Right renal cortex interstitium (tissue), 3 donors: ENCODE results near the gene USP31. TPM values are rescaled to one million over a fixed set of nuclear protein-coding genes. Genes with fewer than 3 reads are reported as not detected.
A peak's percentile ranks its signal among the peaks of the same experiment; 100 is the strongest.

Source experiments
- DNase-seq, 3 donors: peaks; one replicate each; pipeline ENCODE4 v3.0.0-alpha.2; 2013; ENCODE audit warnings: low read depth in 3 of 3, low spot score in 2 of 3
- polyA plus RNA-seq, 3 donors: library from polyadenylated mRNA; unstranded; fragments of 120-200 nt; gene quantifications; one replicate each; pipeline ENCODE4 v1.2.1, GENCODE V29; 2013; ENCODE audit not compliant: insufficient read length in 3 of 3

USP31 gene
- polyA plus RNA-seq, 3 donors, result 5.7 to 6.3 (median 6.1) TPM

GRCh38 chr16:23132775-23133463 is 16.3 kb downstream of the USP31 start:
- DNase-seq, result no peak

GRCh38 chr16:23131931-23132621 is 17.2 kb downstream of the USP31 start:
- DNase-seq, result peak in 2 of 3 donors; percentile 52 to 61

GRCh38 chr16:23131436-23131835 is 17.8 kb downstream of the USP31 start:
- DNase-seq, result no peak

- DNase-seq, result no peak
Measured at GRCh38 chr16:23131036-23131435, 18.2 kb downstream of the USP31 start.

- DNase-seq, result no peak
Measured at GRCh38 chr16:23129686-23130085, 19.6 kb downstream of the USP31 start.

GRCh38 chr16:23128056-23128455 is 21.2 kb downstream of the USP31 start:
- DNase-seq, result no peak

GRCh38 chr16:23125277-23125676 is 24.0 kb downstream of the USP31 start:
- peak in 1 of 3 donors; percentile 47 for DNase-seq

- no peak for DNase-seq
Measured at GRCh38 chr16:23124315-23124714, 24.9 kb downstream of the USP31 start.

GRCh38 chr16:23122144-23122543 is 27.1 kb downstream of the USP31 start:
- no peak for DNase-seq

GRCh38 chr16:23121024-23121423 is 28.2 kb downstream of the USP31 start:
- DNase-seq, result no peak

GRCh38 chr16:23120562-23120961 is 28.7 kb downstream of the USP31 start:
- DNase-seq, result no peak

- no peak for DNase-seq
Measured at GRCh38 chr16:23119570-23119969, 29.7 kb downstream of the USP31 start.

- DNase-seq, result no peak
Measured at GRCh38 chr16:23114131-23114904, 34.9 kb downstream of the USP31 start.

GRCh38 chr16:23113185-23113584 is 36.1 kb downstream of the USP31 start:
- DNase-seq, result no peak

- DNase-seq, result no peak
Measured at GRCh38 chr16:23110257-23110899, 38.9 kb downstream of the USP31 start.

GRCh38 chr16:23107936-23108335 is 41.3 kb downstream of the USP31 start:
- DNase-seq, result no peak

GRCh38 chr16:23107117-23107516 is 42.1 kb downstream of the USP31 start:
- no peak for DNase-seq

GRCh38 chr16:23105309-23105708 is 43.9 kb downstream of the USP31 start:
- DNase-seq, result no peak

GRCh38 chr16:23104032-23104955 is 45.0 kb downstream of the USP31 start:
- no peak for DNase-seq

- no peak for DNase-seq
Measured at GRCh38 chr16:23103603-23104002, 45.6 kb downstream of the USP31 start.
